GM12873 (cell line): Measurements from ENCODE around the gene CCDC148.

ENCODE experiments used
- CTCF ChIP-seq: IDR thresholded peaks from 2 replicates; pipeline ENCODE4 v1.5.1; 2012; ENCODE audit warnings: low read depth, mild to moderate bottlenecking, moderate library complexity, low read length, control low read depth; ENCODE audit not compliant: insufficient read depth; ENCODE audit errors: missing control alignments

CCDC148 gene

GRCh38 chr2:158464426-158465281 lies 8.1 kb upstream of the CCDC148 start:
- peak; percentile 68 for TF ChIP-seq CTCF

DNA sequence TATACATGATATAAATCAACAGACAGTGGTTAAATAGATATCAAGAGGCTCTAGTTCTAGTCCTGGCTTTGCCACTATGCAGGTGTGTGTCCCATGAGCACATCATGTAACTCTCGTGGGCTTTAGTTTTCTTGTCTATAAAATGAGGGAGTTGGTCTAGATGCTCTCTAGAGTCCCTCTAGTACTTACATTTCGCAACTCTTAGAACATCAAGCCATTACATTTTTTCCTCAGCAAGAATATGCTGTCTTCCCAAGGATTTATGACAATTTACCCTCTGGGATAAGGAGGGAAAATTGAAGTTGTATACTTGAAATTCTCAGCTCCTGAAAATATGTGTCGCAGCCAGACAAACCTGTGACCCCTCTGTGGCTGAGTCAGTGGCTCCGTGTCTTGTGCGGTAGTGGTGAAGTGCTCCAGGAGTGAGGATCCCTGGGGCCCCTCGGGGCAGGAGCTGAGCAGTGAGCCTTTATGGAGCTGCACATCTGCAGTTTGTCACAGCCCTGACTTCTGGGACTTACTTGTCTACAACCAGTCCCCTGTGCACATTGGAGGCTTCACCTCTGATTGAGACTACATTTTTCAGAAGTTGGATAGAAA lies 7.0 kb upstream of the CCDC148 start:
- TF ChIP-seq CTCF, result no peak

- peak; percentile 21 for TF ChIP-seq CTCF
Observed at GRCh38 chr2:158460632-158461297, 4.2 kb upstream of the CCDC148 start.

- no peak for TF ChIP-seq CTCF
Observed at GRCh38 chr2:158459161-158460003, 2.8 kb upstream of the CCDC148 start.

GRCh38 chr2:158458617-158458920 lies 2.0 kb upstream of the CCDC148 start:
- no peak for TF ChIP-seq CTCF

- peak; percentile 55 for TF ChIP-seq CTCF
Observed at GRCh38 chr2:158457826-158458616, 1.5 kb upstream of the CCDC148 start.
